HCEC 1CT (cell line): ENCODE measurements around the gene TNS1.

Source experiments
- DNase-seq: peaks from one replicate; pipeline ENCODE4 v3.0.0-alpha.2; 2017

TNS1 gene

DNA sequence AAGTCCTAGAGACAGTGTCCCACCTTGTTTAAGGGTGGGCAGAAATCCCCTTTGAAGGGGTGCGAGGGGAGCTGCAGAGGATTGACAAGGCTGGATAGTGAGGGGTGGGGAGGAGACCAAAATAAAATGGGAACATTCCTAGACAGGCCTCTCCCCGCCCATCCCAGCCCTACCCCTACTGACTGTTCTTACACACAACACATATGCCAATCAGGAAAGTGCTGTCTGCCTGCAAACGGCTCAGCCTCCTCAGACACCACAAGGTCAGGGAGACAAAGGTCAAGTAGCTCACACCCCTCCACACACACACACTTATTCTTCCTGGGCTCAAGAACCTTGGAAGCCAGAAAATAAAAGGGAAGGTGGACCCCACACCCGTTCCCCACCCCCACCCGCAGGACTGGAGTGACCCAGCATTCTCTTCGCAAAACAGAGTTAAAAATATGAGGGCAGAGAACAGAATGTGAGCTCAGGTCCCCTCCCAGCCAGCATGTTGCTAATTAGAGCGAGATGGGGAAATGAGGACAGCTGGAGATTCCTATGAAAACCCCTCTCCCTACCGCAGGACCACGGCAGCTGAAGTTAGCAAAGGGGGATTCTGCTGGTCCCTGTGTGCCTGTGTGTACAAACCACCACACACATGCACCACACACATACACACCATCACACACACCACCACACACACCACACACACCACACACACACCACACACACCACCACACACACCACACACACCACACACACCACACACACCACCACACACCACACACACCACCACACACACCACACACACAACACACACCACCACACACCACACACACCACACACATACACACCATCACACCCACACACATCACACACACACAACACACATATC is 197.8 kb downstream of the TNS1 start:
- DNase-seq: no peak

DNA sequence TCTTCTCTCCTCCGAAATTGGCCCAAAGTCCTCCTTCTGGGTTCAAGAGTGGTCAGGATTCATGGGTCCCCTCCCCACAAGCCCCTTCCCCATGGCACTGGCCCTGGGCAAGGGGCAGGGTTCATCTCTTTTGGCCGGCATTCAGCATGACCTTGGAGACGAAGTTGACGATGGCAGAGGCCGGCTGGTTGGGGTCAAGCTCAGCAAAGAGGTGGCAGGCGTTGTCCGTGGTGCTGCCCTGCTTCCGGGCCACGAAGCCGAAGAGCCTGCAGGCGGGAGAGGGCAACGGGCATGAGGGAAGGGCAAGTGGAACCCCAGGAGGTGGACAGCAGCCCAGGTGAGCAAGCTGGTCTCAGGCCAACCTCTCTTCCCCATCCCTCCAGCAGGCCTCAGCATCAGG is 198.5 kb downstream of the TNS1 start:
- DNase-seq: no peak

DNA sequence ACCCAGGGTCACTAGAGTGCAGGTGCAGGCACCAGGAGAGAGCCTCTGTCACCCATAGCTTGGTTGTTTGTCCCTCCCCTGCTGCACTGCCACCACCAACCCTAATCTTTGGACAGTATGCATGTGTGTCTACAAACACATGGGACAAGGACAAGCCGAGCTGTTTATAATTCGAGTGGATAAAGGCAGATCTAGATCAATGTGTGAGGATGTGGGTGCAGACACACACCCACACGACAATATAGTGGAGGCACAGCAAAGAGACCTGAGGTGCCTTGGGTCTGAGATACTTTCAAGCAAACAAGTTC is 199.2 kb downstream of the TNS1 start:
- DNase-seq: no peak

DNA sequence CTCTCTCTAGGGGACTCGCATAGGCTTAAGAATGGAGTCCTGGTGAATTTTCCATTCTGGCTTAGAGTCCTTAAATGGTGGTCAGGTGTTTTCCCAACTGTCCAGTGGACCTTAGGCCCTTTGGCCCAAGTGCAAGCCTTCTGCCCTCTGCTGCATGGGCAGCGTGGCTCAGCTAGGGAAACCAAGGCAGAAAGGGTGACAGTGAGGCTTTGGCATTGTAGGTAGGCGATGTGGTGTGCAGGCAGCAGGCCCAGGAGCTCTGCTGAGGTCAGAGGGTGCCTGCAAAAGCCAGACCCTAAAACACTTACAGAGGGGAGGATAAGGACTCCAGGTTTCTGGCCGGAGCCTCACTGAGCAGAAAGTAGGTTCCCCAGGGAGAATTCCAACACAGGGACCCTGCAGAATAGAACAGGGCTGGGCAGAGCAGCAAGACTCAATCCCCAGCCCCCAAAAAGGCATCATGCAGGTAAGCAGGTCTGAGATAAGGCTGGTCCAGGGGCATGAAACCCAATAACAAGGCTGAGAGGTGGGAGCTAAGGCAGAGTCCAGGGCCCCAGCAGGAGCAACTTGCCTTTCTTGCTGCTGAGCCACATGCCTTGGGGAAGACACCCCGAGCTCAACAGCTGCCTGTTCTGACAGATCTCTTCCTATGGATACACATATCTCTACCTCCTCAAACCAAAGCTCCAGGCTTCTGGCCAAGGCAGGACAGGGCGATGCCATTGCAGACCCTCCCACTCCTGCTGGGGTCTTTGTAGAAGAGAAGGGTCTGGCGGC is 199.7 kb downstream of the TNS1 start:
- DNase-seq: no peak

DNA sequence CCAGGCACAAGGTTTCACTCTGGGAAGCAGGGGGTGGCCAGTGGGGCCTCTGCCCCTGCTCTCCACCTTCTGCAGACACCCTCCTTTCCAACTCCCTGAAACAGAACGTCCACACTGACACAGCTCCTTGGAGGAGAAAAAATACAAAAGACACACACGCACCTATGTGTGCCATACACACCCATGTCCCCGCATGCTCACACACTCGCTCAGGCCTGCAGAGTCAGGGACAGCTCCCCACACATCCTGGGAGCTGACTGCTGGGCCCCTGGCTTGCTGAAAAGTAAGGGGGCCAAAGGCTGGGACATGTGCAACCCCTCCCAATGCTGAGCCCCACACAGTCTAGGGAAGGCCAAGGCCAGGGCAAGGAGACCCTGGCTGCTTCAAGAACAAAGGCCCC is 200.5 kb downstream of the TNS1 start:
- DNase-seq: no peak

DNA sequence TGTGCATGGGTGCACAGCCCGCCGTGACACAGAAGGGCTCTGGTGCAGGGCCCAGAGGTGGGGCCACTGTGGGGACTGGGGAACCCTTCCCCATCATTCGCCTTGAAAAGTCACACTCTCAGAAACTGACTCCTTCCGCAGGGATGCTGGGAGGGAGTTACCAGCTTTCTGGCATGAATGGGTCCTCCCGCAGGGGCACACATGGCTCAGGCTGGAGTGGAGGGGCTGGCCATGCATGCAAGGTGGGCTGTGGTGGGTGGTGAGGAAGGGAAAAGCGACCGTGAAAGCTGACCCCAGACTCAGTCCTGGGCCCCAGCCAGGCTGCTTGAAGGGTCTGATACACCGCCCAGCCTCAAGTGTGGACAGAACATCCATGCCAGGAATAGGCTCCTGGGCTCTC is 201.1 kb downstream of the TNS1 start:
- DNase-seq: no peak

DNA sequence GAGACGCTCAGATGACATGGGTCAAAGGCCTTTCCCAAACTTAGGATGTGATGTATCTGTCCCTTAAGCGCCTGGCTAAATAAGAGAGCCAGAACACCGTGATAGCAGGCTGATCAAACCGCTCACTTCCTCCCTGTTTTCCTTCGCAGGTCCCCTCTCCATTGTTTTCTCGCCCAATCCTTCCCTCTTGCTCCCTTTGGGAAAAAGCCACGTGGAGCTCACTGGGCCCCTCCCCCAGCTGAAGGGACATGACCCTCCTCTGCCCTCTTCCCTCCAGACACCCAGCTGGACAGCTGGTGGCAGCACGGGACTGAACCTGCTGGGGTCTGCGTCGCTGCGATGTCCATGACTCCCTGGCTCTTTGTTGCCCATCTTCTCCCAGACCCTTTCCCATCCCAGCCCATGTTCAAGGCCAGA is 201.7 kb downstream of the TNS1 start:
- no peak for DNase-seq

DNA sequence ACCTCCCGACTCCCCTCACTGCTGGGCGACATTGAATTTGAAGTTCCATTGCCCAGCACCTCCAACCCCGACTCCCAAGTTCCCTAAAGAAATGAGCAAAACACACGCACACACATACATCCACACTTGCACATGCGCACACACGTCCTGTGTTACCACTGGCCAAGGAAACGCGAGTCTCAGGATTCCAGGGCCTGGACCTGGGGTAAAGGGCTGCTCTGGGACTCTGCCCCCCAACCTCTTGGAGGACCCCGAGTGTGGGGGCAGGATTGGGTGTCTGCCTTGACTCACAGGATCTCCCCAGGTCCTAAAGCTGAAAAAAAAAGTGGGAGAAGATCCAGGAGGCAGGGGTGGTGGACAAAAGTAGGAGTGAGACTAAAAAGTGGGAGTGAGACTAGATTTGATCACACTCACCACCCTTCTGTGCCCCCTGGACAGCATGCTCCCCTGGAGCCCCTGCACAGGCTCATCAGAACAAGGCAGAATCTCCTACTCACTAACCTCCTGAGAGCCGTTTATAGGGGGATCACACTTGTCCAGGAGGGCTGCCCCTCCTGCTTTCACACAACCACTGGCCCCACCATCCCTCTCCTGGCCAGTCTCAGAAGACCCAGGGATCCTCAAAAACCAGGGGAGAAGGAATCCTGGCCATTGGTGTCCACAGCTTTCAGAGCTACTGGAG is 202.2 kb downstream of the TNS1 start:
- no peak for DNase-seq

DNA sequence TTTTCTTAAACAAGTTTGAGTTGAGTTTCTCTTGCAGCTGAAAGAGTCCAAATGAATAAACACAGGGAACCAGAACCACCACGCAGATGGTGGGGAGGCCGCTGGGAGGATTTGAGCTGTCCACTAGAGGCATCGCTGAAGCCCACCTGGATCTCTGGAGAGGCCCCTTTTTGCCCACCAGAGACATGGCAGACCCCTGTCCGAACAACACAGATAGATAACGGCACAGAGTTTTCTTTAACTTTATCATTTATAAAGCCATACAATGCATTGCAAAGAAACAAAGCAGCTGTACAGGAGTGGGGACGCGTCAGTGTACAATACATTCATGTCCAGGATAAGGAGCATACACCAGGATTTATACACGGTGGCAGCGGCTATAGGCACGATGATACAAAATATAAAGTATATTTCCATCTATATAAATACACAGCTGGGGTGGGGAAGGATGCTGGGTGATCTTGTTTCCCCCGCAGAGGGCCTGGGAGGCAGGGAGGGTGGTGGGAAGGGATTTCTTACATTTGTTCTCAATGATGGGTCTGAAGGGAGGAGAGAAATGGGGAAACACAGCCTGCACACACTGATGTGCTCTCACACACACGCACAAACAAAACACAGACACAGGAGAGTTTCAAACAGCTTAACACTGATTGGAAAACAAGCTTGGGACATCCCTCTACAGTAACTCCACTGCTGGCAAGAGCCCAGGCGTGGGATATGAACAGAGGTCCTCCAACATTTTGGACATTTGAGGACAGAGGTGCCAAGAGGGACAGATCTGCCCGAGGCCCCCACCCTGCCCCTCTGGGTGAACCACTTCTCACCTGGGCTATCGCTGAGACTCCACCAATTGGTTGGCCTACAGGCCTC is 203.0 kb downstream of the TNS1 start:
- no peak for DNase-seq

DNA sequence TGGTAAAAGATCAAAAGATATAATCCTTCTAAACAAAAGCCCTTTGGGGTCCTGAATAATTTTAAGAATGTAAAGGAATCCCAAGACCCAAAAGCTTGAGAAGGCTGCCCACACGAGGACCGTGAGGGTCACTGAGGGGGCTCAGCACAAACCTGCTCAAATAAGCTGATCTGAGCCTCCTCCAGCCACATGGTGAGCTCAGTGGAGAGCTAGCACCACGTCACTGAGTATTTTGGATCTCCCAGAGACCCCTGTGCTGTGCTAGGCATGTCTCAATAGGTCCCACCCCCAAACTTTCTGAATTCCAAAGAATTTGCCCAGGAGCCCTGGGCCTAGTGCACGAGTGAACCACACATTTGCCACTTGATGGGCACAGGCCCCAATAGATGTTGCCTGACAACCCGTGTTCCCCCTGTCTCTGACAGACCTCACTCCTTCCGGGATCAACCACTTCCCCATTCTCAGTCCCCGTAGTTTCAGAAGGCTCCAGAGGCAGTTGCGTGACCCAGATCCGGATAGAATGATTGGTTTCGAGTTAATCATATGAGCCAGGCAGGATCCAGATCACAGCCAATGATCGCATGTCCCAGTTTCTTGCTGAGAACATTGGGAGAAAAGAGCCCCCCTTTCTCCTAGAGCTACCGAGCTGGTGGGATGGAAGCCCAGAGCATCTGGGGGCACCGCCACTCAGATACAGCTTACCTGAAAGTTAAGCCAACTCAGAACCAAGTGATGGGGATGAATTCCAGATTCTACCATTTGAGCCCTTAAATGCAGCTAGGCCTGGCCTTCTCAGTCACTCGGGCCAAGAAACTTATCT is 203.8 kb downstream of the TNS1 start:
- no peak for DNase-seq

DNA sequence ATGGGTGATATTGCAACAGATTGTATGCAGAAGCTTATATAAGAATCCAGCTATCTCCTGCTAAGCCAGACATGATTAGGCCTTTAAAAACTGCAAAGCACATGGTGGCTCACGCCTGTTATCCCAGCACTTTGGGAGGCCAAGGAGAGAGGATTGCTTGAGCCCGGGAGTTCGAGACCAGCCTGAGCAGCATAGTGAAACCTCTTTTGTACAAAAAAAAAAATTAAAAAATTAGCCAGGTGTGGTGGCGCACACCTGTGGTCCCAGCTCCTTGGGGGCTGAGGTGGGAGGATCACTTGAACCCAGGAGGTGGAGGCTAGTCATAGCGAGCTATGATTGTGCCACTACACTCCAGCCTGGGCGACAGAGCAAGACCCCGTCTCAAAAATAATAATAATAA is 204.6 kb downstream of the TNS1 start:
- DNase-seq: no peak

DNA sequence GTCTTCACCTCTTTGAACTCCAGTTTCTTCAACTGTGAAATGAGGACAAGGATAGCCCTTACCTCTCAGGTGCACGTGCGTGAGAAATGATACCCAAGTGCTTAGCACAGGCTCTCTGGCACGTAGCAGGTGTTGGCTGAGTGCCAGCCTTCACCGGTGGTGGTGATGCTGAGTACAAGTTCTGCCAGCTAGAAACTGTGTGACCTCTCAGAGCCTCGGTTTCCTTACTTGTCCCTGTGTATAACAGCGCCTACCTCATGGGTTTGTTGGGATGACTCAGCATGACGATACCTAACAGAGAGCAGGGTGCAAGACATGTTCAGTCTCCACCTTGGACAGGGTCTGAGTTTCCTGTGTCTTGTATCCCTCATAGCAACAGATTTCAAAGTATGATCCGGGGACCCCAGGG is 205.1 kb downstream of the TNS1 start:
- no peak for DNase-seq

DNA sequence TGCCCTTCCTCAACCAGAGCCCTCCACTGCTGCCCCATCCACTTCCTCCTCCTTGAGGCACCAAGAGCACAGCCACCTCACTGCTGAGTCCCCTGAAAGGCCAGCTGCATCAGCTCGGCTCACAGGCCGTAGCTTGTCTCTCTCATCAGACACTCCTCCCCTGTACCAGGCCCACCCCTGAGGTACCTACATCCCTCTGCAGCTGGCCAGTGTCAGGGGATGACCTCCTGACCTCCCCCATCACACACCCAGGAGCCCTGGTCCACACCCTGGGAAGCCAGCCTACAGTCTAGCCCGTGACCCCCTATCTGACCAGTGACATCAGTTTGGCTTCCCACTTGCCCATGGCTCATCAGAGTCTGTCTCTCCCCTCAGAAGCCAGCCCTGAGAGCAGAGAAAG is 205.6 kb downstream of the TNS1 start:
- no peak for DNase-seq

DNA sequence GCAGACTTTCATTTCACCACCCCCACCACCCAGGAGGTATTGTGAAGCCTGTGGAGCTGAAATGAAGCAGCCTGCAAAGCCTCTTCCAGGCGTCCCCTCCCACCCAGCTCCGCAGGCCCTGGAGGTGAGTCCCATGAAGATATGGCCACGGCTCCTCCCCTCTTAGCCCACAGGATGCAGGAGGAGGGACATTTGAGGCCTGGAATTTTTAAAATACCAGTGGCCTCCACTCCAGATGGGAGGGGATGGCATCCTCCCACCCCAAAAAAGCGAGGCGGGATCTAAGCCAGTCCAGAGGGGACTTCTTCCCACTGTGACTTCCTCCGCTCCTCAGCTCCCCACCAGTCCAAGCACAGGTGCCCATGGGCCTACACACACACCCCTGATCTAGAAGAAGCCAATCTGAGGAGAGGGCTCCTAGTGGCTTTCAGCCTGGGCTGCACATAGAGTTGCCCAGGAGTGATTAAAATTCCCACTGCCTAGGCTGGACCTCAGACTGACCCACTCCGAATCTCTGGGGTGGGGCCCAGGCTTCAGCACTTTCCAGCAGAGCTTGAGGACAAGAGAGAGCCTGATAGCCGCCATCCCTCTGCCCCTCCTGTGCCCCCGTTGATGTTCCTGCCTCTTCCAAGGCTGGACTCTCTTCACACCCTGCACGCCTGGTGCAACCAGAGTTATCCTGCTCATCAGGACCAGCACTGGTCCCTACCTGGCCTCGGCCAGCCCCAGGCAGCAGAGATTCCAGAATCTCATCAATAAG is 206.9 kb downstream of the TNS1 start:
- no peak for DNase-seq

DNA sequence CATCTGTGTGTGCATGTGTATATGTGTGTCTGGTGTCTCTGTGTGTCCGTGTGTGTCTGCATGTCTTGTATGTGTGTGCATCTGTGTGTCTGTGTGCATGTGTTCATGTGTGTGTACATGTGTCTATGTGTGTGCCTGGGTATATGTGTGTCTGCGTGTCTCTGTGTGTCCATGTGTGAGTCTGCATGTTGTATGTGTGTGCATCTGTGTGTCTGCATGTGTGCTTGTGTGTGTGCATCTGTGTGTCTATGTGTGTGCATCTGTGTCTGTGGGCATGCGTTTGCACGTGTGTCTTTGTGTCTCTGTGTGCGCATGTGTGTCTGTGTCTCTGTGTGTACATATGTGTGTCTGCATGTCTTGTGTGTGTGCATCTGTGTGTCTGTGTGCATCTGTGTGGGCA is 207.7 kb downstream of the TNS1 start:
- no peak for DNase-seq

DNA sequence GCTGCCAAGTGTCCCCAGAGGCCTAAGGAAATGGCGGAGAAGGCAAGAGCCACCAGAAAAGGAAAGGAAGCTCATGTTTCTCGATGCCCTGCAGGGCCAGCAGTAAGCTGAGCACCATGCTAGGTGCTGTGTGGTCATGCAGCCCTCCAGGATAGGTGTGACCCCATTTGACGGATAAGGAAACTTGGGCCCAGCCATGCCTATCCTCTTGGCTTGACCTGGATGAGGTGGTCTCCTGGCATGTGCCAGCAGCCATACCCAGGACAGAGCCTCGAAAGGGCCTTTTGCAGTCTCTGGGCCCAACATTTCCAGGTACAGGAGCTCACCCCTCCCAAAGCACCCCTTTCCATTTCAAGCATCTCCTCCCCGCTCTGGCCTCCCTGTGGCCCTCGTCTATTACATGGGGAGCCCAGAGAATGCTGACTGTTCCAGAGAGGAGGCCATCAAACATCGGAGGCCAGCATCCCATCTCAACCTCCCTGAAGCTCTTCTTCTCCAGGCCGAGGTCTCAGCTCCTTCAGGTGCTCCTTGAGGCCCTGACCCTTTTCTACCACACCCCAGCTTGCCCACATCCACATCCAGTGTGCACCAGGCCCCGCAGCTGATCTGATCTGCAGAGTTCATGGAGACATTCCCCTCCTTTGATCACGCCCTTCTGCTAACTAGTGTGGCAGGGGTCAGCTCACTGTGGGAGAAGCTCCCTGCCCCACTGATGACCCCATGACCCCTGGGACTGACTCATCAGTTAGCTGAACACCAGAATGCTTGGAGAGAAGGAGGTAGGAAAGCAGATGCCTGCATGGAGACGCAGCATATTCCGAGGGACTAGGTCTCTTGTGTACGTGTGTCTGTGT is 208.4 kb downstream of the TNS1 start:
- no peak for DNase-seq

DNA sequence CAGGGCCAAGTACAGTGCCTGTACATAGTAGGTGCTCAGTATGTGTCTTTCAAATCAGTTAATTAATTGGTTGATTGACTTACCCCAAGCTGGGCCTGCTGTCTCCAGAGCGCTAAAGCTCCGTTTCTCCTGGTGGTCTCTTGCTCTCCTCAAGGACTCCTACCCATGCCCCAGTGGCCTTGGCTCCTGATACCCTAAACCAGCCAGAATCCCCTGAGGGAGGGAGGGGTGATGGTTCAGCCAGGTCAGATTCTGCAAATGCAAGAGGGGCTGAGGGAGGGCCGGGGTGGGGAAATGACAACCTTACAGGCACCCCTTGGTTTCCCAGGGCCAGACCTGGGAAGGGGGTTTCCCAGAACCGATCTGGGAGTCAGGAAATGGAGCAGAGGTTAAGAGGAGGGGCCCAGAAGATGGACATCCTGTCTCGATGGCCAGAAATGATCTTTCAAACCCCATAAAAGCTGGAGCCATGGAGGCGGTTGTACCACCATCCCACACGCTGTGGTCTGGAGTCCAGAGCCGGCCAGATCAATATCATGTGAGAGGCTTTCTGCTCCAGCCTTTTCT is 209.1 kb downstream of the TNS1 start:
- DNase-seq: no peak

DNA sequence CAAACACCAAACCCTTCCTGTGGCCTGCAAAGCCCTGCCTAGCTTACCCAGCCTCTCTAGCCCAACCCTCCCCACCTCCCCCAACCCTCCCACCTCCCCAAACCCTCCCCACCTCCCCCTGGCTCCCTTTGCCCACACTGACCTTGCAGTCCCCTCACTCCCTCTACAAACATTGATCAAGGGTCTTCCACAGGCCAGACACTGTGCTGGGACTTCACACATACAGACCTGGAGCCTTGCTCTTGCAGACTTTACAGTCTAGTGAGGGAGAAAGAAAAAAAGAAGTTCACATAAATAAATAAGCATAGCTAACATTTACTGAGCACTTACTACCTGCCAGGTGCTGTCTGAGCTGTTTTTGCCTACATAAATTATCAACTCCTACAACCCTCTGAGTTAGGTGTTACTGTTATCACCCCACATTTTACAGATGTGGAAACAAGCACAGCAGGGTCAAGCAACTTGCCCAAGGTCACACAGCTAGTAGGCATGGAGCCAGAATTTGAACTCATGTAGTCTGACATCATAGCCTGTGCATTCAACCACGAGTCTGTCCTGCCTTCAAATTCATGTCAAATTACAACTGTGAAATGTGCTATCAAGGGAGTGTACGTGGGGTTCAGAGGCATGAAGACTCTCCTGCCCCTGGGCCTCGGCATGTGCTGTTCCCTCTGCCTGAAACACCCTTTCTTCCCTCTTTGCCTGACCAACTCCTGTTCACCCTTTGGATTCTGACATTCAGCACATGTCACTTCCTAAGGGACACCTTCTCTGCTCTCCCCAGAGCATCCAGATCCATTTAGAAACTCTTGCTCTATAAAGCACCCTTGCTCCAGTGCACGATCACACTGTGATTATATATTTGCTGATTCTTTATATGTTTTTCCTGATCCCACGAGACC is 209.9 kb downstream of the TNS1 start:
- DNase-seq: no peak

DNA sequence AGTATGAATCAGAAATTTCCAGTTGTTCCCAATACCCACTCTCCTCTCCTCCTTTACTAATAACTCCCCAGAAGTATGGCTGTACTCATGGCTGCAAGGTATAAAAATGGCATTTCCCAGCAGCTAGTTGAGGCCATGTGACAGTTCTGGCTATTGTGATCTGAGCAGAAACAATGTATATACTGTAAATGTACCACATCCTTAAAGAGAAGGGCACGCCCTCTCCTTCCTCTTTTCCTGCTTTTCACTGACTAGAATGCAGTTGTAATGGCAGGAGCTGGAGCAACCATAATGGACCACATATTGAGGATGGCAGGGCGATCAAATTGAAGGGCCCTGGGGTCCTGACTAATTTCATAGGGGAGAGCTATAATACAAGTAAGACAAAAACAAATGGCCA is 211.2 kb downstream of the TNS1 start:
- no peak for DNase-seq
